CD4-positive, alpha-beta T cell treated with Interferon gamma for 1 hour (primary cell): Measurements from ENCODE around the gene ITPA.

ENCODE experiments used
- DNase-seq: peaks from one replicate; pipeline ENCODE4 v3.0.0-alpha.2; 2020

ITPA gene

GRCh38 chr20:3229798-3230197 lies 20.5 kb downstream of the ITPA start:
- no peak for DNase-seq

DNA sequence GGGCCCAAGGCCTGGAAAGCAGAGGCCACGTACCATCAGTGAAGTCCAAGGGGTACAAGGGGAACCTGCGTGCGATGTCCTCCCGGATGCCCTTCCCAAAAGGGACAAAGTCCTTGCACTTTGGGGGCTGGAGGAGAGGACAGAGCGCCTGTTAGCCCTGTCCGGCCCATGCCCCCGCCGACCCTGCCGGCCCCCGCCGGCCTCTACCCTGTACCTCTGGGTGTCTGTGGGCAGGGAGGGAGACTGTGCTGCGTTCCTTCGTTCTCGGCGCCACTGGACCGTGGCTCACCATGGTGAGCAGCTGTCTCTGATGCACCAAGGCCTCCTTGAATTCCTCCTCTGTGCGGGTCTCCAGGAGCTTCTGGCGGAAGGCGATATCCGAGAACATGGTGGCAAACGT lies 21.8 kb downstream of the ITPA start:
- DNase-seq: no peak

GRCh38 chr20:3231889-3232588 lies 22.7 kb downstream of the ITPA start:
- no peak for DNase-seq

- no peak for DNase-seq
These were observed 24.1 kb downstream of the ITPA start for GRCh38 chr20:3233131-3233990.

GRCh38 chr20:3233991-3234498 lies 24.7 kb downstream of the ITPA start:
- no peak for DNase-seq

GRCh38 chr20:3235666-3236324 lies 26.5 kb downstream of the ITPA start:
- DNase-seq: no peak

DNA sequence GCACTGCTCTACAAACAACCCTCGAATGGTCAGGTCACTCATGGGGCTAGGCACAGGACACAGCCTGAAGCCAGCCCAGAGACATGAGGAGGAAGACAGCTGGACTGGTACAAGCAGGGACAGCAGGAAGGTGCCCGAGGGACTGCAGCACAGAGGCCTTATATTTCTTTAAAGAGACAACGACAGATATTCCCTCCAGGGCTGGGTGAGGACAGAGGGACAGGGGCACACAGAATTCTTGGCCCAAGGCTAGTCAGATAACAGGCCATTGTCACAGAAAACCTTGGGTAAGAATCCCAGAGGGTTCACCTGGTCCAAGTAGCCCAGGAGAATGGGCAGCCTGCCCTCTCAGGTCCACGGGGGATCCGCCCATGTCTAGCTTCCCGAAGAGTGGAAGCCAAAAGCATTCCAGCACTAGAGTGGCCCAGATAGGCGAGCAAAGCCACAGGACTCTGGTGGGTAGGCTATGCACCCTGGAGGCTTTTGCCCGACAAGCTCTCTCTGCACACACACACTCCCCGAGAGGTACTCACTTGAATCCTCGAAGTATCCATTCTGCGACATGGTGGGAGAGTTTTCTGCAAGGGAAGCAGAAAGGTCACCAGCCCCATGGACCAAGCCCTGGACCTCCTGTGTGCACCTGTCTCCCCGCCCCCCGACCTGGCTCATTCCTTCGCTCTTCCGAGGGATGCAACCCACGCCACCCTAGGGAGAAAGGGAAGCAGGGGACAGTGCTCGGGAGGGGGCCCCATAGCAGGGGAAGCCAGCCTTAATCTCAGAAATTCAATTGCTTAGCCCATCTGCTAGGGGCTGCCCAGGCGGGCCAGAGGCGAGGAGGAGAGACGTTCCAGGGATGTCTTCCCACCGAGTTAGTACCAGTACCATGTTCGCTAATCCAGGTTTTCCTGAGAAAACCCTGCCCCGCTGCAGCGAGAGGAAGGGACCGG lies 28.0 kb downstream of the ITPA start:
- DNase-seq: no peak

GRCh38 chr20:3237958-3238615 lies 28.8 kb downstream of the ITPA start:
- DNase-seq: no peak

DNA sequence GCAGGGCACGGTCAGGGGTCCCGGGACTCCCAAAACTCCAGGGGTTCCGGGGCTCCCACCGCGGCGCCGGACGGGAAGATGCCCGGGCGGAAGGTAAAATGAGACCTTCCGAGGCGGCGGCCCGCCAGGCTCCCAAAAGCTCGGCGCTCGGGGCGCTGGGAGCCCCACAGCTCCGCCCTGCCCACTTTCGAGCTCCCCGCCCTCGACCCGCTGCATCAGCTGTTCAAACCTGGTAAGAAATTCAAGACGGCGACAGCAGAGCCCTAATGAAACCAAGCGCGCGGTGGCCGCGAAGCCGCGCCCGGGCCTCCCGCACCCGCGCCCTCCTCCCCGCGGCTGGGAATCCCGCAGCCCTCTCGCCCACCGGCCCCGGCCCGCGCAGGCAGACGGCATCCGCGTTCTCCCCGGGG lies 29.3 kb downstream of the ITPA start:
- peak; percentile 12 for DNase-seq

GRCh38 chr20:3239026-3239866 lies 29.9 kb downstream of the ITPA start, which contains the start of gene SLC4A11:
TSS of gene SLC4A11 (minus strand) at chr20:3239190. CDS start at chr20:3239137, 53 bp downstream.
- DNase-seq: peak; percentile 9

- DNase-seq: no peak
These were observed 30.8 kb downstream of the ITPA start for GRCh38 chr20:3239867-3240775.

- DNase-seq: no peak
These were observed 31.6 kb downstream of the ITPA start for GRCh38 chr20:3240776-3241363.

GRCh38 chr20:3242172-3242692 lies 32.9 kb downstream of the ITPA start:
- DNase-seq: no peak

DNA sequence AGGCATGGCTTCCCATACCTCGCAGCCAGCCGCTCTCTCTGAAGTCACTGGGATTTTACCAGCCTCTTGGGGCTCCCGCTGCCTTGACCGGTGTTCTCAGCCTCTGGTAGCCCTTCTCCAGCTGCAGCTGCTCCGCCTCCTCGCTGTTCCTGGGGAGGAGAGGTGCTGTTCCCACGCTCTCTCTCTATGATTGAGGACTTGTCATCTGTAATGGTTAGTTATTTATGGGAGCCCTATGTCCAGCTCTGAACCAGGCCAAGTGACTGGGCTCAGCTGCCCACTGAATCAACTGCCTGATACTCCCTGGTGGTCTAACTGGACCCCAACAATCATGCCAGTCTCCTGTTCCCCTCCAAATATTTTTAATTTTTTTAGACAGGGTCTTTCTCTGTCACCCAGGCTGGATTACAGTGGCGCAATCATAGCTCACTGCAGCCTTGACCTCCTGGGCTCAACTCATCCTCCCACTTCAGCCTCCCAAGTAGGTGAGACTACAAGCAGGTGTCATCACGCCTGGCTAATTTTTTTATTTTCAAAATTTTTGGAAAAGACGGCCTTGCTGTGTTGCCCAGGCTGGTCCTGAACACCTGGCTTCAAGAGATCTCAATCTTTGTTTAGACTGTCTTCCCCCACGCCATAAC lies 34.5 kb downstream of the ITPA start:
- no peak for DNase-seq

- no peak for DNase-seq
These were observed 35.3 kb downstream of the ITPA start for GRCh38 chr20:3244613-3245012.

GRCh38 chr20:3245156-3245555 lies 35.9 kb downstream of the ITPA start:
- DNase-seq: no peak

DNA sequence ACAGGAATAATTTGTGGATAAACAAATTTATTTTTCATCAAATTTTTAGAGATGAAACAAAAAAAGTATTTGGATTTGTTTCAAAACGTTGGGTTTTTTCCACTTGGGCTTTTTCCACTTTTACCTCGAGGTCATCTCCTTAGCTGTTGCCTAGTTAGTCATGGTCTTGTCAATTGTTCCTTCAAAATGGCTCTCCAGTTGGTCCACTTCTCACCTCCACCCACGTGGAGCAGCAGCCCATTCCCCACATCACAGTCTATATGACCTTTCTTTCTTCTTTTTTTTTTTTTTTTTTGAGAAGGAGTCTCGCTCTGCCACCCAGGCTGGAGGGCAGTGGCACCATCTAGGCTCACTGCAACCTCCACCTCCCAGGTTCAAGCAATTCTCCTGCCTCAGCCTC lies 36.4 kb downstream of the ITPA start:
- DNase-seq: no peak

DNA sequence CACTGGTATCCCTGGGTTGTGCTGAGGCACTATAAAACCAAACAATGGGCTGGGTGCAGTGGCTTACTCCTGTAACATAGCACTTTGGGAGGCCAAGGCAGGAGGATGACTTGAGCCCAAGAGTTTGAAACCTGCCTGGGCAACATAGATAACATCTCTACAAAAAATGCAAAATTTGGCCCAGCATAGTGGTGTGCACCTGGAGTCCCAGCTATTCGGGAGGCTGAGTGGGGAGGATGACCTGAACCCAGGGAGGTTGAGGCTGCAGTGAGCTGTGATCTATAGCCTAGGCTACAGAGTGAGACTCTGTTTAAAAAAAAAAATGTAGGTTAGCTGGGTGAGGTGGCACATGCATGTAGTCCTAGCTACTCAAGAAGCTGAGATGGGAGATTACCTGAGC lies 37.4 kb downstream of the ITPA start:
- no peak for DNase-seq
